Uterus (tissue), 4 donors: ENCODE data around the gene TUBA3D. TPM values are rescaled to one million over a fixed set of nuclear protein-coding genes. Genes with fewer than 3 reads are reported as not detected.
"Not testable (repeated sequence)": the region's sequence is repeated elsewhere in the genome, so short reads cannot be mapped to it uniquely, and the experiment has no call there.

Source experiments
- DNase-seq, 2 donors: peaks; one replicate each; pipeline ENCODE4 v3.0.0-alpha.2; 2019 to 2020
- H3K27ac ChIP-seq, 2 donors: fragments of 200-600 bp; sonication (generic); 1 replicate in 1 of 2; 2 replicates in 1 of 2; pipeline ENCODE4 v1.5.1; 2016 to 2018
- H3K27me3 ChIP-seq, 2 donors: fragments of 200-600 bp; sonication (generic); one replicate each; pipeline ENCODE4 v1.5.1; 2018 to 2019; ENCODE audit warnings: control low read depth in 1 of 2
- H3K36me3 ChIP-seq, 2 donors: fragments of 200-600 bp; sonication (generic); one replicate each; pipeline ENCODE4 v1.5.1; 2019; ENCODE audit warnings: control low read depth in 1 of 2
- H3K4me1 ChIP-seq, 2 donors: fragments of 200-600 bp; sonication (generic); one replicate each; pipeline ENCODE4 v1.5.1; 2018 to 2019; ENCODE audit warnings: control low read depth in 1 of 2
- H3K4me3 ChIP-seq, 2 donors: fragments of 200-600 bp; sonication (generic); 1 replicate in 1 of 2; 2 replicates in 1 of 2; pipeline ENCODE4 v1.5.1; 2018 to 2019; ENCODE audit warnings: mild to moderate bottlenecking in 1 of 2
- H3K9me3 ChIP-seq, 2 donors: fragments of 200-600 bp; sonication (generic); one replicate each; pipeline ENCODE4 v1.5.1; 2019; ENCODE audit warnings: control low read depth in 1 of 2
- POLR2A ChIP-seq, 2 donors: fragments of 450-650 bp; IDR thresholded peaks; one replicate each; pipeline ENCODE4 v1.6.1; 2016; ENCODE audit warnings: antibody characterized with exemption in 2 of 2, mild to moderate bottlenecking in 1 of 2, moderate library complexity in 1 of 2
- intact Hi-C: fragments of 100-400 bp; cut with DNase I; formaldehyde crosslinking; loops from one replicate; pipeline ENCODE4 v1.15.1; 2023; ENCODE audit warnings: low total_unique reads
- total RNA-seq, 4 donors: library from RNA; depleted of rRNA in 3 of 4; stranded (reverse); fragments of >200 nt in 3 of 4; gene quantifications; one replicate each; pipeline versions ENCODE4 v1.1.0 to v1.2.4, GENCODE V29; 2014 to 2023
- TF ChIP-seq, protein P1 (sequence below), 4 experiments: fragments of 200-600 bp in 2 of 4; fragments of 450-650 bp in 2 of 4; sonication (generic) in 2 of 4; IDR thresholded peaks; one replicate each; pipeline ENCODE4 v1.5.1; 2016 to 2019; ENCODE audit warnings: antibody characterized with exemption in 4 of 4, mild to moderate bottlenecking in 2 of 4, moderate library complexity in 1 of 4
- donor health status: DM: yes; HTN: yes; CAD: no.

TUBA3D gene
- total RNA-seq, 4 donors from 2014 or later, result 1.0 to 30.3 (median 9.3) TPM

DNA sequence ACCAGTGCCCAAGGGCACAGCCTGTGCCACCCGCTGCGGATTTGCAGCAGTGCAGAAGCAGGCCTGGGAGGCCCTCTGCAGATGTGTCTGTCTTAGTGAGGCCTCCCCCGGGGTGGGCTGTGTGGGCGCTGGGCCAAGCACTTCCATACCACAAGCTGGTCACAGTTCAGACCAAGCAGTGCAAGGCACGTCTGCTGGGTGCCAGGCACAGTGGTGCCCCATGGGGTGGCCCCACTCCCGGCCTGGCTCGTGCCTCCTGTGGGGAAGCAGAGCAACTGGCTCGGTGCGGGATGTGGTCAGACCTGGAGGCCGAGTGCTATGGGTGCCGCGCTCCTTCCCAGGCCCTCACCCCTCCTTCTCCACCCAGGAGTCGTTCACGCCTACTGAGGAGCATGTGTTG is 39.3 kb downstream of the TUBA3D start:
- H3K36me3 ChIP-seq, H3K27ac ChIP-seq, DNase-seq, intact Hi-C loops, H3K4me3 ChIP-seq, H3K27me3 ChIP-seq, H3K9me3 ChIP-seq, H3K4me1 ChIP-seq: not testable (repeated sequence)

DNA sequence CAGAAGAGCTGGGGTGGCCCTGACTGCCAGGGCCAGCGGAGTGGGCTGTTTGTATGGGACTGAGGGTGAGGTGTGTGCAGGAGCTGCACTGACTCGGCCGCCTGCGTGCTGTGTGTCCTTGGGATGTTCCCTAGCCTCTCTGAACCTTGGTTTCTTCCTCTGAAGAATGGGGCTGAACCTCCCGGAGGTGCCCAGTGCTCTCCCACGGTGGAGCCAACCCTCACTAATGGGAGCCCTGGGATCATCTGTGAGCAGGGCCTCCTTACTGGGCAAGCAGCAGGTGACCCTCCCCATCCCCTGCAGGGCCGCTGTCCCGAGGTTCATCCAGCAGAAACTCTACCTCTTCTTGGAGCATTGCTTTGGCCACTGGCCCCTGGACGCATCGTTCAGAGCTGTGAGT is 40.1 kb downstream of the TUBA3D start:
- Histone ChIP-seq H3K27me3 (no peaks in the 10 kb centered on the region), H3K4me1 (no peaks in the 10 kb centered on the region), H3K9me3 (no peaks in the 10 kb centered on the region), H3K36me3 (no peaks in the 10 kb centered on the region), H3K4me3 (no peak overlapping the region), H3K27ac (no peak overlapping the region)
- TF ChIP-seq POLR2A (IDR thresholded peaks at IDR 0.05), result no peak
- TF ChIP-seq, protein P1, sequence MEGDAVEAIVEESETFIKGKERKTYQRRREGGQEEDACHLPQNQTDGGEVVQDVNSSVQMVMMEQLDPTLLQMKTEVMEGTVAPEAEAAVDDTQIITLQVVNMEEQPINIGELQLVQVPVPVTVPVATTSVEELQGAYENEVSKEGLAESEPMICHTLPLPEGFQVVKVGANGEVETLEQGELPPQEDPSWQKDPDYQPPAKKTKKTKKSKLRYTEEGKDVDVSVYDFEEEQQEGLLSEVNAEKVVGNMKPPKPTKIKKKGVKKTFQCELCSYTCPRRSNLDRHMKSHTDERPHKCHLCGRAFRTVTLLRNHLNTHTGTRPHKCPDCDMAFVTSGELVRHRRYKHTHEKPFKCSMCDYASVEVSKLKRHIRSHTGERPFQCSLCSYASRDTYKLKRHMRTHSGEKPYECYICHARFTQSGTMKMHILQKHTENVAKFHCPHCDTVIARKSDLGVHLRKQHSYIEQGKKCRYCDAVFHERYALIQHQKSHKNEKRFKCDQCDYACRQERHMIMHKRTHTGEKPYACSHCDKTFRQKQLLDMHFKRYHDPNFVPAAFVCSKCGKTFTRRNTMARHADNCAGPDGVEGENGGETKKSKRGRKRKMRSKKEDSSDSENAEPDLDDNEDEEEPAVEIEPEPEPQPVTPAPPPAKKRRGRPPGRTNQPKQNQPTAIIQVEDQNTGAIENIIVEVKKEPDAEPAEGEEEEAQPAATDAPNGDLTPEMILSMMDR (IDR thresholded peaks at IDR 0.05), result no peak
- intact Hi-C loops, result no loop called here
- DNase-seq, result no peak

DNA sequence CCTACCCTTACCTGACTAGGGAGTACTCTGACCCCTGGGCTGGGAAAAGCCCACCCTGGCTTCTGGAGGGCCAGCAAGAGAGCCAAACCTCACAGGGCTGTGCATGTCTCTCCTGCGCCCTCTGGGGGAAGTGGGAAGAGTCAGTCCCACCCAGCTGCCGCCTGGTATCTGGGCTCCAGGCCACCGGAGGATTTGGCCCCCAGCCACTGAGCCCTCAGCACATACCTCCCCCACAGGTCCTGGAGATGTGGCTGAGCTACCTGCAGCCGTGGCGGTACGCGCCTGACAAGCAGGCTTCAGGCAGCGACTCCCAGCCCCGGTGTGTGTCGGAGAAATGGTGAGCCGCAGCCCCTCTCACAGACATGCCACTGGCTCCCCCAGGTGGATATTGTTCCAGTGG is 40.7 kb downstream of the TUBA3D start:
- H3K27me3 ChIP-seq, H3K4me1 ChIP-seq, DNase-seq, intact Hi-C loops, H3K4me3 ChIP-seq, H3K36me3 ChIP-seq, H3K27ac ChIP-seq, H3K9me3 ChIP-seq: not testable (repeated sequence)

DNA sequence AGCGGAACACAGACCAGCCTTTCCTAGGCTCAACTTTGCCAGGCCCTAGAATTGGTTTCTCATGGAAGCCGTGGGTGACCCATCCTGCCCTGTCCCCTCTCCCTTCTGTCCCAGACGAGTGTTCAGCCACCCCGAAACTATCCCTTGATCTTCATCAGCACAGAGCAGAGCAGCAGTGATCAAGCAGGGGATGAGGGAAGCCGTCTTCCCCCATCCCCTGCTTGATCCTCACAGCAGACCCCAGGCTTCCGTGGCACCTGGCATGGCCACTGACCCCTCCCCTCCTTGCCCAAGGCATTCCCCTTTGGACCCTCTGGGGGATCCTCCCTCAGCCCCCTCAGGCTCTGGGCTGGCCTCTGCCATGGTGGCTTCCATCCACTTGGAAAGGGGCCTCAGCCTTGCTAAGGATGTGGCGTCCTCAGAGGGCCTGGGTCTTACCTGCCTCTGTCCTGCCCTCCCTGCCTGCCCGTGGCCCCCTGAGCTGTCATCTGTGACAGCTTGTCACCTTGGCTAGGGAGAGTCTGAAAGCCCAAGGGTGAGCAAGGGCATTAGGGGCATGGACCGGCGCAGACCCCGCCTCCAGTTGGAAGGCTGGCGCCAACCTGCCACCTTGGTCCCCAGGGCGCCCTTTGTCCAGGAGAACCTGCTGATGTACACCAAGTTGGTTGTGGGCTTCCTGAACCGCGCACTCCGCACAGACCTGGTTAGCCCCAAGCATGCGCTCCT is 41.4 kb downstream of the TUBA3D start:
- no peak overlapping the region for H3K4me3 ChIP-seq
- H3K27ac ChIP-seq, result no peak overlapping the region
- H3K4me1 ChIP-seq, result no peaks in the 10 kb centered on the region
- H3K36me3 ChIP-seq, result no peaks in the 10 kb centered on the region
- no peak for TF ChIP-seq POLR2A (IDR thresholded peaks at IDR 0.05)
- TF ChIP-seq, protein P1 (IDR thresholded peaks at IDR 0.05), result no peak
- H3K27me3 ChIP-seq, result no peaks in the 10 kb centered on the region
- no peaks in the 10 kb centered on the region for H3K9me3 ChIP-seq
- no peak for DNase-seq
- intact Hi-C loops, result no loop called here

DNA sequence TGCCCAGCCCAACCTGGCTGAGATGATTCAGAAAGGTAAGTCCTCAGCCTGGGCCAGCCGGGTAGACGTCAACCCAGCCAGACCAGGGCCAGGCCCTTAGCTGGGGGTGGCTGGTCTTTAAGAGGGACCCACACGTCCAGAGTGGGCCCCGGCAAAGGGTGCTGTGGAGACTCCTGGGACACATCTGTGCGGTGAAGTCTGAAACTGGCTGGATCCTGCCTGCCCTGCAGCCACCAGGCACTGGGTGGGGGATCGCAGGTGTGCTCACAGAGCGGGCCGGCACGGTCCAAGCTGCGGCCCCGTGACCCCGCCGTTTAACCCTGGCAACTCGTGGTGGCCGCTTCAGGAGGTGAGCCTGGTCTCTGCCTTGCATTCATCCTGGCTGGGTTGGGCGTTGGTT is 41.9 kb downstream of the TUBA3D start:
- H3K9me3 ChIP-seq, H3K36me3 ChIP-seq, intact Hi-C loops, H3K4me3 ChIP-seq, H3K4me1 ChIP-seq, H3K27ac ChIP-seq, H3K27me3 ChIP-seq, DNase-seq: not testable (repeated sequence)

DNA sequence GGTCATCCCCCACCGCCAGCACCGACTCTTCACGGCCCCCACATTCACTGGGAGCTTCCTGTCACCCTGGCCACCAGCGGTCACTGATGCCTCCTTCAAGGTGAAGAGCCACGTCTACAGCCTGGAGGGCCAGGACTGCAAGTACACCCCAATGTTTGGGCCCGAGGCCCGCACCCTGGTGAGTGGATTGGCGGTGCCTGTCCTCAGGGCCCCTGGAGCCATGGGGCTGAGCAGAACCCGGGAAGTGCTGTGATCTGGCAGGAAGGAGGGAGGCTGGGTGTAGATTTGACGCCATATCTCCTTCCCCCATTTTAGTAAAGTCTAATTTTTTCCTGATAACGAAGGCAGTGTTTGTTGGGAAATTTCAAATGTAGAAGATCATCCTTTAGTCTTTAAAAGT is 42.6 kb downstream of the TUBA3D start:
- intact Hi-C loops, H3K4me3 ChIP-seq, H3K36me3 ChIP-seq, H3K4me1 ChIP-seq, H3K27me3 ChIP-seq, DNase-seq, H3K9me3 ChIP-seq, H3K27ac ChIP-seq: not testable (repeated sequence)

DNA sequence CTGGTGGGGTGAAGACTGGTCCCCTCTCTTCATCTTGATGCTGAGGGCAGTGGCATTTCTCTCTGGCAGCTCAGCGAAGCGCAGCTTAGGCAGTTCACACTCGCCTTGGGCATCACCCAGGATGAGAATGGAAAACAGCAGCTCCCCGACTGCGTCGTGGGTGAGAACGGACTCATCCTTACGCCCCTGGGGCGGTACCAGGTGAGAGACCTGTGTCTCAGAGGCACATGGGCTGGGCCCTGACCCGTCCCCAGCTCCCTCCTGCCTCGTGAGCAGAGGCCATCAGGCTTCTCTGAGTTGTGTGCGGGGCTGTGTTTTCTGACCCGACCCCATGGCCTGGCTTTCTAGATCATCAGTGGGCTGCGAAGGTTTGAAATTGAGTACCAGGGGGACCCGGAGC is 43.5 kb downstream of the TUBA3D start:
- DNase-seq, result no peak
- TF ChIP-seq, protein P1 (IDR thresholded peaks at IDR 0.05), result no peak
- TF ChIP-seq POLR2A (IDR thresholded peaks at IDR 0.05), result no peak
- intact Hi-C loops, result no loop called here
- H3K36me3 ChIP-seq, result no peaks in the 10 kb centered on the region
- no peak overlapping the region for H3K4me3 ChIP-seq
- H3K9me3 ChIP-seq, result no peaks in the 10 kb centered on the region
- H3K27ac ChIP-seq, result no peak overlapping the region
- H3K27me3 ChIP-seq, result no peaks in the 10 kb centered on the region
- no peaks in the 10 kb centered on the region for H3K4me1 ChIP-seq

DNA sequence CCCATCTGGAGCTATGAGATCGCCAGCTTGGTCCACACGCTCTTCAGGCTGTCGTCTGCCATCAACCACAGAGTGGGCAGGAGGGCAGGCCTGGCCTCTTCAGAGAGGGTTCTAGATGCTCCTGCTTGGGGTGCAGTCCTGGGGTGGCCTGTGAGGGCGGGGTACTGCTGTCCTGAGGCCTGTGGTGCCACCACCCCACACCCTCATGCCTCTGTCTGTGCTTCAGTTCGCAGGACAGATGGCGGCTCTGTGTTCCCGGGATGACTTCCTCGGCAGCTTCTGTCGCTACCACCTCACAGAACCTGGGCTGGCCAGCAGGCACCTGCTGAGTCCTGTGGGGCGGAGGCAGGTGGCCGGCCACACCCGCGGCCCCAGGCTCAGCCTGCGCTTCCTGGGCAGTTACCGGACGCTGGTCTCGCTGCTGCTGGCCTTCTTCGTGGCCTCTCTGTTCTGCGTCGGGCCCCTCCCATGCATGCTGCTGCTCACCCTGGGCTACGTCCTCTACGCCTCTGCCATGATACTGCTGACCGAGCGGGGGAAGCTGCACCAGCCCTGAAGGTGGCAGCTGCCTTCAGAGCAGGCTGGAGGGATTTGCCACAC is 44.1 kb downstream of the TUBA3D start:
- DNase-seq, result not testable (repeated sequence)

More for the DNA sequence above, 44.1 kb downstream of the TUBA3D start:
- H3K4me3 ChIP-seq, H3K27me3 ChIP-seq, H3K27ac ChIP-seq, H3K4me1 ChIP-seq, H3K9me3 ChIP-seq, intact Hi-C loops, H3K36me3 ChIP-seq: not testable (repeated sequence)
